ENCODE results near the gene NOP16. TPM values are rescaled to one million over a fixed set of nuclear protein-coding genes. Genes with fewer than 3 reads are reported as not detected.

The NOP16 gene
- polyA plus RNA-seq, 4 donors, result 26.5 to 33.7 (median 32.2) TPM

Other genes with a start within 250 kb of the NOP16 start
- 10 to 100 TPM; 17.6 to 22.6 (median 19.6) TPM for gene SIMC1, start 150.2 kb downstream of the NOP16 start, polyA plus RNA-seq (ENCODE audit: insufficient read length in 4 of 4)
- 100 to 1,000 TPM; 138 to 171 (median 160) TPM for gene KIAA1191, start 26.8 kb downstream of the NOP16 start, polyA plus RNA-seq (ENCODE audit: insufficient read length in 4 of 4)
- gene ARL10, start 23.1 kb downstream of the NOP16 start, polyA plus RNA-seq (ENCODE audit: insufficient read length in 4 of 4), result 10 to 100 TPM in 3 of 4 donors, 1 to 10 TPM in 1; 9.7 to 17.8 (median 13.5) TPM
- 100 to 1,000 TPM in 3 of 4 donors, 10 to 100 TPM in 1; 99.5 to 151 (median 115) TPM for gene HIGD2A, start 153 bp upstream of the NOP16 start, polyA plus RNA-seq (ENCODE audit: insufficient read length in 4 of 4)
- gene CLTB, start 27.9 kb upstream of the NOP16 start, polyA plus RNA-seq (ENCODE audit: insufficient read length in 4 of 4), result 10 to 100 TPM; 52.4 to 71.9 (median 57.8) TPM
- 10 to 100 TPM; 43.6 to 48.5 (median 46.6) TPM for gene FAF2, start 59.8 kb upstream of the NOP16 start, polyA plus RNA-seq (ENCODE audit: insufficient read length in 4 of 4)
- gene RNF44, start 148.8 kb upstream of the NOP16 start, polyA plus RNA-seq (ENCODE audit: insufficient read length in 4 of 4), result 10 to 100 TPM; 30.0 to 81.1 (median 58.9) TPM
- 10 to 100 TPM; 15.0 to 25.7 (median 21.7) TPM for gene CDHR2, start 160.7 kb upstream of the NOP16 start, polyA plus RNA-seq (ENCODE audit: insufficient read length in 4 of 4)
- 1 to 10 TPM; 1.6 to 2.0 (median 1.8) TPM for gene GPRIN1, start 221.6 kb upstream of the NOP16 start, polyA plus RNA-seq (ENCODE audit: insufficient read length in 4 of 4)
- gene SNCB, start 241.9 kb upstream of the NOP16 start, polyA plus RNA-seq (ENCODE audit: insufficient read length in 4 of 4), result under 1 TPM in 1 of 4 donors, not detected in 3; 0.63 TPM
- under 1 TPM in 3 of 4 donors, not detected in 1; 0.06 to 0.11 (median 0.07) TPM for gene EIF4E1B, start 242.1 kb upstream of the NOP16 start, polyA plus RNA-seq (ENCODE audit: insufficient read length in 4 of 4)